AG10803 (cell line): Measurements from ENCODE around the gene TDG.

Source experiments
- DNase-seq: peaks from one replicate; pipeline ENCODE4 v3.0.0; 2010; ENCODE audit warnings: low read depth
- H3K4me3 ChIP-seq: 2 replicates; pipeline ENCODE4 v1.5.1; 2011; ENCODE audit warnings: mild to moderate bottlenecking, low read length, control low read depth
- TF ChIP-seq, protein P1 (sequence below): conservative IDR thresholded peaks from 2 replicates; pipeline ENCODE4 v1.5.1; 2011; ENCODE audit warnings: mild to moderate bottlenecking, low read length, control low read depth, inconsistent platforms

The TDG gene

DNA sequence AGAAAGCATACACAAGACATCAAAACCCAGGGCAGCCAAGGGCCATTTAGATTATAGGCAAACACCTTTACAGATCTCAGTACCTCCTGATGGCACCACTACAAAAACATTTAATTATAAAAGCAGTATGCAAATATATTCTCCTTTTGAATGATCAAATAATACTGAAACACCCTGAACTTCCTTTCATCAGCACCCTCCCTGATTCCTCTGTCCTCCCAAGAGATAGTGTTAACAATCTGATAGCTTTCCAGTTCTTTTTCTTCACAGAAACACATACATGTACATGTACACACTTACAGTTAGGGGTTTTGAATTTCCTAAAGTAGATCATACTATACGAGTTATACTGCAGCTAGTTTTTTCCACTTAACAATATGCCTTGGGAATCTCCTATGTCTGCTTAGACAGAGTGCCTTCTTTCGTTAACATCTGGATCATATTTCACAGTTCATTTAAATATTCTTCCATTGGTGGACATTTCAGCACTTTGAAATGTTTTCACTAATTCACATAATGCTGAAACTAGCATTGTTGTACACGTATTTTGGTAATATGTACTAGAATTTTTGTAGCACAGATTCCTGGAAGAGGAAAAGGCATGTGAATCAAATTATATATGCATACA is 35.2 kb downstream of the TDG start:
- DNase-seq: no peak
- H3K4me3 ChIP-seq: no peak overlapping the region
- TF ChIP-seq, protein P1, sequence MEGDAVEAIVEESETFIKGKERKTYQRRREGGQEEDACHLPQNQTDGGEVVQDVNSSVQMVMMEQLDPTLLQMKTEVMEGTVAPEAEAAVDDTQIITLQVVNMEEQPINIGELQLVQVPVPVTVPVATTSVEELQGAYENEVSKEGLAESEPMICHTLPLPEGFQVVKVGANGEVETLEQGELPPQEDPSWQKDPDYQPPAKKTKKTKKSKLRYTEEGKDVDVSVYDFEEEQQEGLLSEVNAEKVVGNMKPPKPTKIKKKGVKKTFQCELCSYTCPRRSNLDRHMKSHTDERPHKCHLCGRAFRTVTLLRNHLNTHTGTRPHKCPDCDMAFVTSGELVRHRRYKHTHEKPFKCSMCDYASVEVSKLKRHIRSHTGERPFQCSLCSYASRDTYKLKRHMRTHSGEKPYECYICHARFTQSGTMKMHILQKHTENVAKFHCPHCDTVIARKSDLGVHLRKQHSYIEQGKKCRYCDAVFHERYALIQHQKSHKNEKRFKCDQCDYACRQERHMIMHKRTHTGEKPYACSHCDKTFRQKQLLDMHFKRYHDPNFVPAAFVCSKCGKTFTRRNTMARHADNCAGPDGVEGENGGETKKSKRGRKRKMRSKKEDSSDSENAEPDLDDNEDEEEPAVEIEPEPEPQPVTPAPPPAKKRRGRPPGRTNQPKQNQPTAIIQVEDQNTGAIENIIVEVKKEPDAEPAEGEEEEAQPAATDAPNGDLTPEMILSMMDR: no peak

DNA sequence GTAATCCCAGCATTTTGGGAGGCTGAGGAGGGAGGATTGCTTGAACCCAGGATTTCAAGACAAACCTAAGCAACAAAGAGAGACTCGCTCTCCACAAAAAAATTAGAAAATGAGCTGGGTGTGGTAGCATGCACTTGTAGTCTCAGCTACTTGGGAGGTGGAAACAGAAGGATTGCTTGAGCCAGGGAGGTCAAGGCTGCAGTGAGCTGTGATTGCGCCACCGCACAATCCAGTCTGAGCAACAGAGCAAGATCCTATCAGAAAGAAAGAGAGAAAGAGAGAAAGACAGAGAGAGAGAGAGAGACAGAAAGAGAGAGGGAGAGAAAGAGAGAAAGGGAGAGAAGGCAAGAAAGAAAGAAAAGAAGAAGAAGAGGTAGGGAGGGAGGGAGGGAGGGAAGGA is 37.0 kb downstream of the TDG start:
- H3K4me3 ChIP-seq: no peak overlapping the region
- TF ChIP-seq, protein P1: no peak
- DNase-seq: no peak

DNA sequence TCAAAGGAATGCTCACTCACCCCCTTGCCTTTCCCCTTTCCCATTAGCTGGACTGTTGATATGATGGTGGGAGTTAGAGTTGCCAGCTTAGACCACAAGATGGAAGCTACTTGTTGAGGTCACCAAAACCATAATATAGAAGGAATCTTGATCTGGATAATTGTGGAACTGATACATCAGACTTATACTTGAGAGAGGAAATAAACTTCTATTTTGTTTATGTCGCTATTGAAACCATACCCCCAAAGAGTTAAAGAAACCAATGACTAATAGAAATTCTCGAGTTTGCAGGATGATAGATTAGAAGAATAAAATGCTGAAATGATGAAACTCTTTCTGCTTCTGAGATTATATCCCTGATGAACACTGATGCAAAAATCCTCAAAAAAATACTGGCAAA is 37.9 kb downstream of the TDG start:
- no peak overlapping the region for H3K4me3 ChIP-seq
- TF ChIP-seq, protein P1: no peak

DNA sequence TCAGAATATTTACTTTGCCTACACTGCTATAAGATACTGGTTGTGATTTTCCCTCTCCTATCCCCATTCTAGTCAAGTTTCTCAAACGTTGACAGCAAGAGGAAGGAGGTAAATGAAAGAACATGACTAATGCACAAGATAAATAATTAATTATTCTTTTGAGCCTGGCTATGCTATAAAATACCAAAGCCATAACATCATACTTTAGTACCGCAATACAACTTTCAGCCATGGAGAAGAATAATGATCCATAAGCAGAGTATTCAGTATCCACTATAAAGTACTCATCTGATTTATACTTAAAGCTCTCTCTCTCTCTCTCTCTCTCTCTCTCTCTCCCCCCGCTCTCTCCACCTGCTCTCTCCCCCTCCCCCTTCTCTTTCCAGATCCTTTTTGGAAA is 41.3 kb downstream of the TDG start:
- peak; percentile 66 for DNase-seq
- no peak overlapping the region for H3K4me3 ChIP-seq
- TF ChIP-seq, protein P1: no peak

More for the DNA sequence above, 37.9 kb downstream of the TDG start:
- DNase-seq: no peak

DNA sequence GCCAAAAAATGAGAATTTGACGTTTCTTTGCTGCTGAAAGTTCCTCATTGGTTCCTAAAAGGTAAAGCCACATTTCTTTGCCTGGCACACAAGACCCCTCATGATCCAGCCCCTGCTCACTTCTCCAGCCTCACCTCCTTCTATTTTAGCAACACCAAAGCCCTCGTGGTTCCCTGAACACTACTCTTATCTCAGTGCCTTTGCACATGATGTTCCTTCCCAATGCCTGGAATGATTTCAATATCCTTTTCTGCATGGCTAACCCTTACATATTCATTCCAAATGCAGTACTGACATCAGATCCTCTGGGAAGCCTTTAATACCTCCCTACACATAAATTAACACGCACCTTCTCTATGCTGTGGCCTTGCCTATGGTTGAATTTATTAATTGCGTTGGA is 44.4 kb downstream of the TDG start:
- TF ChIP-seq, protein P1: no peak
- no peak for DNase-seq
- H3K4me3 ChIP-seq: no peak overlapping the region

DNA sequence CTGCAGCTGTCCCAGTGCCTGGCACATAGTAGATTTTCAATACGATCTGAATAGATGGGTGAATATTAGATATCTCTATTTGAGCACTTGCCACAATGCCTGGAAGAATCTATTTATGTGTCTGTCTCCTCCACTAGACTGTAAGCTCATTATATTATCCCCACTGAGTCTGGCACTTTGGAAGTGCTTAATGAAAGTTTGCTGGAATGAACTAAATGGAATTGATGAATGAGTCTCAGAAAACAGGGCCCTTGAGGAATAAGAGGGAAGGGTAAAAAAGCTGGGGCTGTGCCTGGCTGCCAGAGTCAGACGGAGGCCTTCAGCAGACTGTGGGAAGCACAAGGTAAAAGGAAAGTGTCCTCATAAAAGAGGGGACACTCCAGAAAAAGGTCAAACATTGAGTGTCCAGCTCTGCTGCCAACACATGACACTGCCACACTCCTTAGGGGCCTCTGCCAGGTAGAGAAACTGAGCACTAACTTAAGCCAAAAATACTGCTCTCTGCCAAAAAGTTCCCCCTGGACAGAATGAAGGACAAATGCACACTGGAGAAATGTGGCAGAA is 45.0 kb downstream of the TDG start:
- DNase-seq: no peak
- TF ChIP-seq, protein P1: no peak
- H3K4me3 ChIP-seq: no peak overlapping the region

DNA sequence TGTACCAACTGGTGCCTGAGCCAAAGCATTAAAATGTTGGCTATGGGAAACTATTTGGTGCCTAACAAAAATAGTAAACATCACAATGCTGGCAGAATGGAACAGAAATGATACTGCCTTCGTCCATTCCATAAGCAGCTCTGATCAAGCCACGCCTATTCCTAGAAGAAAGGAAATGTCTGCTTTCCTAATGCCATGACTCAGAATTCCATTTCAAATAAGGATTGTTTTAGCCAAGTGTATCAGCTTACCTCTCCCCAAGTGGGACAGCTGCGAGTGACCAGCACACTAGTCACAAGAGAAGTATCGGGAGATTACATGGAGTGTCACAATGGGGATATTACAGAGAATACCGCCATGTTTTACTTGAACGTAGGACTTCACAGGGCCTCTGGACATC is 45.6 kb downstream of the TDG start:
- no peak overlapping the region for H3K4me3 ChIP-seq
- TF ChIP-seq, protein P1: no peak
- DNase-seq: peak; percentile 84
